ENCODE results near the gene HSPA9.

DNA sequence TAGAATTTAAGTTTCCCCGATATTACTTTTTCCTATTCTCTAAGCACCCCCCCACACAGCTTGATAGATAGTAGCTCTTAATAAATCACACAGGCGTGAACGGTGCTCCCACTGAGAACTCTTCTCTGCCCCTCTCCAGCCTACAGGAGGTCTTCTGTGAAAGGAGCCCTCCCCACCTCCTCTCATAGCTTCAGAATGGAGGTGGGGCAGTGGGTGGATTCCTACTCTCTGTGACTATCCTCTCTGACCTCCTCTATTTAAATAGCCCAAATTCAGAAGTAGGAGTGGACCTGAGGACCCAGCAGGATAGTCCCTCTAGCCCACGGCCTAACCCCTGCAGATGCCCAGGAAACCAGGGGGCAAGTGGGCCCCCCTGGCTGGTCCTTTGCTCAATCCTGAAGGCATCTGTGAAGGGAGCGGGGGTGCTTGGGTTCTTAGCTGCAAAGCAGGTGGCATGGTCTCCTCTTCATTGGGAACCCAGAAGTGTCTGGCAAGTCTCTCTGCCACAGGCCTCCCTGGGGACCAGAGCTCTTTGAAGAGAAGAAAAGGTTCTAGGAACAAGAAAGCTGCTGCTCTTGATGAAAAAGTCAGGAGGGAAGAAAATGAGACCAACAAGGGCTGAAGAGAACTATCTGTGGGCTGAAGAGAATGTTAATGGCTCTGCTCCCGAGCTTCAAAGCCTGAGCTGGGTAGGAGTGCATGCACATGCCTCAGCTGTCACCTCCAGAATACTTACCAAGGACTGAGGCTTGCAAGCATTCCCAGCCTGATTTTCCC lies 21.1 kb upstream of the HSPA9 start:
- TF ChIP-seq SMC3 (IDR thresholded peaks at IDR 0.05), result no peak
- TF ChIP-seq, protein P1, sequence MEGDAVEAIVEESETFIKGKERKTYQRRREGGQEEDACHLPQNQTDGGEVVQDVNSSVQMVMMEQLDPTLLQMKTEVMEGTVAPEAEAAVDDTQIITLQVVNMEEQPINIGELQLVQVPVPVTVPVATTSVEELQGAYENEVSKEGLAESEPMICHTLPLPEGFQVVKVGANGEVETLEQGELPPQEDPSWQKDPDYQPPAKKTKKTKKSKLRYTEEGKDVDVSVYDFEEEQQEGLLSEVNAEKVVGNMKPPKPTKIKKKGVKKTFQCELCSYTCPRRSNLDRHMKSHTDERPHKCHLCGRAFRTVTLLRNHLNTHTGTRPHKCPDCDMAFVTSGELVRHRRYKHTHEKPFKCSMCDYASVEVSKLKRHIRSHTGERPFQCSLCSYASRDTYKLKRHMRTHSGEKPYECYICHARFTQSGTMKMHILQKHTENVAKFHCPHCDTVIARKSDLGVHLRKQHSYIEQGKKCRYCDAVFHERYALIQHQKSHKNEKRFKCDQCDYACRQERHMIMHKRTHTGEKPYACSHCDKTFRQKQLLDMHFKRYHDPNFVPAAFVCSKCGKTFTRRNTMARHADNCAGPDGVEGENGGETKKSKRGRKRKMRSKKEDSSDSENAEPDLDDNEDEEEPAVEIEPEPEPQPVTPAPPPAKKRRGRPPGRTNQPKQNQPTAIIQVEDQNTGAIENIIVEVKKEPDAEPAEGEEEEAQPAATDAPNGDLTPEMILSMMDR (IDR thresholded peaks at IDR 0.05), result no peak
- TF ChIP-seq BHLHE40 (IDR thresholded peaks at IDR 0.05; ENCODE audit: low read depth, low read length), result no peak
- TF ChIP-seq, protein P2, sequence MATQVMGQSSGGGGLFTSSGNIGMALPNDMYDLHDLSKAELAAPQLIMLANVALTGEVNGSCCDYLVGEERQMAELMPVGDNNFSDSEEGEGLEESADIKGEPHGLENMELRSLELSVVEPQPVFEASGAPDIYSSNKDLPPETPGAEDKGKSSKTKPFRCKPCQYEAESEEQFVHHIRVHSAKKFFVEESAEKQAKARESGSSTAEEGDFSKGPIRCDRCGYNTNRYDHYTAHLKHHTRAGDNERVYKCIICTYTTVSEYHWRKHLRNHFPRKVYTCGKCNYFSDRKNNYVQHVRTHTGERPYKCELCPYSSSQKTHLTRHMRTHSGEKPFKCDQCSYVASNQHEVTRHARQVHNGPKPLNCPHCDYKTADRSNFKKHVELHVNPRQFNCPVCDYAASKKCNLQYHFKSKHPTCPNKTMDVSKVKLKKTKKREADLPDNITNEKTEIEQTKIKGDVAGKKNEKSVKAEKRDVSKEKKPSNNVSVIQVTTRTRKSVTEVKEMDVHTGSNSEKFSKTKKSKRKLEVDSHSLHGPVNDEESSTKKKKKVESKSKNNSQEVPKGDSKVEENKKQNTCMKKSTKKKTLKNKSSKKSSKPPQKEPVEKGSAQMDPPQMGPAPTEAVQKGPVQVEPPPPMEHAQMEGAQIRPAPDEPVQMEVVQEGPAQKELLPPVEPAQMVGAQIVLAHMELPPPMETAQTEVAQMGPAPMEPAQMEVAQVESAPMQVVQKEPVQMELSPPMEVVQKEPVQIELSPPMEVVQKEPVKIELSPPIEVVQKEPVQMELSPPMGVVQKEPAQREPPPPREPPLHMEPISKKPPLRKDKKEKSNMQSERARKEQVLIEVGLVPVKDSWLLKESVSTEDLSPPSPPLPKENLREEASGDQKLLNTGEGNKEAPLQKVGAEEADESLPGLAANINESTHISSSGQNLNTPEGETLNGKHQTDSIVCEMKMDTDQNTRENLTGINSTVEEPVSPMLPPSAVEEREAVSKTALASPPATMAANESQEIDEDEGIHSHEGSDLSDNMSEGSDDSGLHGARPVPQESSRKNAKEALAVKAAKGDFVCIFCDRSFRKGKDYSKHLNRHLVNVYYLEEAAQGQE (IDR thresholded peaks at IDR 0.05), result no peak
- TF ChIP-seq, protein P3, sequence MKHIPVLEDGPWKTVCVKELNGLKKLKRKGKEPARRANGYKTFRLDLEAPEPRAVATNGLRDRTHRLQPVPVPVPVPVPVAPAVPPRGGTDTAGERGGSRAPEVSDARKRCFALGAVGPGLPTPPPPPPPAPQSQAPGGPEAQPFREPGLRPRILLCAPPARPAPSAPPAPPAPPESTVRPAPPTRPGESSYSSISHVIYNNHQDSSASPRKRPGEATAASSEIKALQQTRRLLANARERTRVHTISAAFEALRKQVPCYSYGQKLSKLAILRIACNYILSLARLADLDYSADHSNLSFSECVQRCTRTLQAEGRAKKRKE (CRISPR knock-in tag; IDR thresholded peaks at IDR 0.05; ENCODE audit: low read depth), result no peak
- no peak for TF ChIP-seq CEBPB (IDR thresholded peaks at IDR 0.05)
- TF ChIP-seq, protein P4, sequence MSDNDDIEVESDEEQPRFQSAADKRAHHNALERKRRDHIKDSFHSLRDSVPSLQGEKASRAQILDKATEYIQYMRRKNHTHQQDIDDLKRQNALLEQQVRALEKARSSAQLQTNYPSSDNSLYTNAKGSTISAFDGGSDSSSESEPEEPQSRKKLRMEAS (IDR thresholded peaks at IDR 0.05), result no peak
- TF ChIP-seq CBX2 (IDR thresholded peaks at IDR 0.05; ENCODE audit: borderline replicate concordance, low read depth), result no peak
- no peak for TF ChIP-seq RAD21 (conservative IDR thresholded peaks at IDR 0.05 in 1 of 2, IDR thresholded peaks at IDR 0.05 in 1 of 2)
- TF ChIP-seq POLR2A (IDR thresholded peaks at IDR 0.05; ENCODE audit: low read length), result no peak
- no peak for TF ChIP-seq CHD4 (IDR thresholded peaks at IDR 0.05; ENCODE audit: borderline replicate concordance)
- TF ChIP-seq HOXA7 (CRISPR knock-in tag; IDR thresholded peaks at IDR 0.05), result no peak
- no peak for TF ChIP-seq ZNF302 (CRISPR knock-in tag; IDR thresholded peaks at IDR 0.05)
